GM21737 (cell line): ENCODE data around the gene TLE5.
"Not testable (repeated sequence)": the region's sequence is repeated elsewhere in the genome, so short reads cannot be mapped to it uniquely, and the experiment has no call there.

ENCODE experiments used
- ATAC-seq: cut with Tn5 transposase; IDR thresholded peaks from one replicate; pipeline ENCODE4 v1.9.1; 2021; ENCODE audit warnings: mild to moderate bottlenecking, moderate library complexity; ENCODE audit not compliant: unreplicated experiment

TLE5 gene

DNA sequence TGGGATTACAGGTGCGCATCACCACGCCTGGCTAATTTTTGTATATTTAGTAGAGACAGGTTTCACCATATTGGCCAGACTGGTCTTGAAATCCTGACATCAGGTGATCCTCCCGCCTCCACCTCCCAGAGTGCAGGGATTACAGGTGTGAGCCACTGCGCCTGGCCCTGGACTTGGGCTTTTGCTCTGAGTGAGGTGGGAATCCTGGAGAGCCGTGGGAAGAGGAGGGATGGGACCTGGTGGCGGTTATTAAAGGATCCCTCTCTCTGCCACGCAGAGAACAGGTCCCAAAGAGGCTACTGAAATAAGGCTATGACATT is 1.7 kb upstream of the TLE5 start:
- no peak for ATAC-seq

DNA sequence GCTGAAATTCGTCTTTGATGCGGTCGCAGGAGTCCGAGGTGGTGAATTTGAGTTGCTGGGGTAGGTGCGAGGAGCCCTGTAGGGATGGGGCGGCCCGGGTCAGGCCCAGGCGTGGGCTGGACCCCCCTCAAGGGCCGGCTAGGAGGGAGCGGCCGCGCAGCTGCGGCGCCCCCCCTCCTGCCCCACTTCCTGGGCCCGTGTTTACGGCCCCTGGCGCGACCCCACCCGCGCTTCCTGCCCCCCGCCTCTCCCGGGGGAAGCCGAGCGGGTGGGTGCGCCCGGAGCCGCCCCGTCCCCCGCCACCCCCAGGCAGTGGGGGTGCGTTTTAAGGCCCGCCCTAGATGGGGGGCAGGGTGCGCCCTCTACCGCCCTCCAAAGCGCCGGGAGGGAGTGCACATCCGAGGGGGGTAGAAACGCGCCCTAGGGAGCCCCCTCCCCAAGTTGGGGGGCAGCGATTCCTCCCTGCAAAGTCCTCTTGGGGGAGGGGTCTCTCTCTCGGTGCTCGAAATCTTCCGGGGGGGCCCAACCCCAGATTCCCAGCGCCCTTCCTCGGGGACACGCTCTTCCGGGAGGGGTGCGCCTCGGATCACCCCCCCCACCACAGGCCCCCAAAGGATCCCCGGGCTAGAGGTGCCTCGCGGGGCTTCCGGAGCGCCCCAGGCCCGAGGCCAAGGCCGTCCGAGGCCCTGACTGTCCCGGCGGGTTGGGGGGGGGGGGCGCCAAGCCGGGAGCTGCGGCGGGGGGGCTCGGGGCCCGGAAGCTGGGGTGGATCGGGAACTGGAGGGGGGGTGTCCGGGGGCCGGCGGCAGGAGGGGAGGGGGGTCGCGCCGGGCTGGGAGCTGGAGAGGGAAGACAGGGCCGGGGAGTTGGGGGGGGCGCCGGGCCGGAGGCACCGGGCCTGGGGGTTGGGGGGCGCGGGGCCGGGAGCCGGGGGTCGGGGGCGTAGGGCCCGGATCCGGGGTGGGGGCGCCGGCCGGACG is 823 bp downstream of the TLE5 start:
- ATAC-seq: no peak

DNA sequence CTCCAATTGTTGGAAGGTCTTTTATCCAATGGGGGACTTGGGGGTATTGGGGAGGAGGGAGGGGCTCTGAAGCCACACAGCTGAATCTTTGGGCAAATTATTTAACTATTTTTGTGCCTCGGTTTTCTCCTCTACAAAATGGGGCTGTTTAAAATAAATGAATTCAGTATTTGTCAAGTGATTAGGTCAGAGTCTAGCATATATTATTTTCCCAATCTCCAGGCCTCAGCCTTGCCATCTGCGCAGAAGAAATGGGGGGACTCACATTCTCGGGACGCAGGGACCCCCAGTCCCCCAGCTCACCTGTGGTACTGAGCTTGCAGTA is 1.5 kb downstream of the TLE5 start:
- ATAC-seq: no peak

DNA sequence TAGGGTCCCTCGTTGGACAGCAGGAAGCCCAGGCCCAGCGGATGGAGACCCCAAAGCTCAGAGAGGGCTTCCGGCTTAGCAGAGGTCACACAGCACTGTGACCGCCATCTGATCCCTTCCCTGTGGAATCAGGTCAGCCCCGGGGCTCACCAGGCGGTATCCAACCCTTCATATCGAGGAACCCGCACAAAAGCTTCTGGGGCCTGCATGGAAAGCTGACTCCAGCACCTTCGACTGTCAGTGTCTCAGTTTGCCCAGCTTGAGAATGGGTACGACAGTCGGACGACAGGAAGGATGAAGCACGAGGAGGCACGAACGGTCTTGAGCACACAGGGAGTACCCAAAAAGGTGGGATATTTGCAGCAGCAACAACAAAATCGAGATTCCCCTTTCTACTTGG is 2.6 kb downstream of the TLE5 start:
- no peak for ATAC-seq

DNA sequence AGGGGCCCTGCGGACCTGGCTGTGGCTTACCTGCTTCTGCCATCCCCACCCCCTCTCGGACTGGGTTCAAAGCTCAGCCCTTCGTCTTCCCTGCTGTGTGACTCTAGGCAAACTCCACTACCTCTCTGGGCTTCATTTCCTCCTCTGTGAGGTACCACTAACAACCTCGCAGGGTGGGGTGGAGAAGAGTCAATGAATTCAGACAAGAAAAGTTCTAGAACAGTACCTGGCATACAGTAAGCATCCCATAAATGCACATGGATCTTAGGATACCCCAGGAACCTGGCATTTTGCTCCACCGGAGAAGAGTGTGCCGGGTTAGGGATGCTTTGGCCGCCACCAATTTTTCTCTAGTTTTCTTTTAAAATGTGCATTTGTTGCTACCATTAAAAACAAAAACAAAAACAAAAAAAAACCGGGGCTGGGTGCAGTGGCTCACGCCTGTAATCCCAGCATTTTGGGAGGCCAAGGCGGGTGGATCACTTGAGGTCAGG is 3.4 kb downstream of the TLE5 start:
- ATAC-seq: no peak

DNA sequence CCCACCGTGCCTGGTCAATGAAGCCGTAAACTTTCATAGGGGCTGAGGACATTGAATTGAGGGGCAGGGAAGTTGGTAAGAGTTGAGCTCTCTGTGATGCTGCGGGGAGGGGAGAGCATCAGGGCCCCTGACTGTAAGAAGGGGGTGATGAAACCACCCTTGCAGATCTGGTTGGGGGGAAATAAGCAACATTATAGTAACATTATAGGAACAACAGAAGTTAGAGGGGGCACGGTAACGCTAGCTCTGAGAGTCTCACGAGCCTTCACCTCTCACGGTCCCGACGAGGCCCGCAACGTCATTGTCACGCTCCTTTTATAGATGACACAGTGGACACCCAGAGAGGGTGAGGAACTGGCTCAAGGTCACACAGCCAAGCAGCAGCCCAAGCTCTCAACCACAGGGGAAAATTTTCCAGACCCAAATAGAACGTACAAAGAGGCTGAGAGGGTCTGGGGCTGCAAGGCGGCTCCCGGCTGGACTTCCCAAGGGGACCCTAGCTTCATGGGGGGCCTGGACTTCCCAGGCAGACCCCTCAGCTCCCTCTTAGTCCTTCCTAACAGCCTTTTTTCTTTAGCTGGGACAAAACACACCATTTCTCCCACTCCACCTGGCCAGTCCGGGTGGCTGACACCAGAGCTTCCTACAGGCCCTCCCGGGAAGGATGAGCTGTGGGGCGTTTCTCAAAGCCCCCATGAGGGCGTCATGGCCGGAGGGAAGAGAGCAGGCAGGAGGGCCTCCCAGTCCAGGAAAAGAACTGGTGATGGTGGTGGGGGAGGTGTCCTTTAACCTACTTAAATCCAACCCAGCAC is 4.1 kb downstream of the TLE5 start:
- no peak for ATAC-seq

DNA sequence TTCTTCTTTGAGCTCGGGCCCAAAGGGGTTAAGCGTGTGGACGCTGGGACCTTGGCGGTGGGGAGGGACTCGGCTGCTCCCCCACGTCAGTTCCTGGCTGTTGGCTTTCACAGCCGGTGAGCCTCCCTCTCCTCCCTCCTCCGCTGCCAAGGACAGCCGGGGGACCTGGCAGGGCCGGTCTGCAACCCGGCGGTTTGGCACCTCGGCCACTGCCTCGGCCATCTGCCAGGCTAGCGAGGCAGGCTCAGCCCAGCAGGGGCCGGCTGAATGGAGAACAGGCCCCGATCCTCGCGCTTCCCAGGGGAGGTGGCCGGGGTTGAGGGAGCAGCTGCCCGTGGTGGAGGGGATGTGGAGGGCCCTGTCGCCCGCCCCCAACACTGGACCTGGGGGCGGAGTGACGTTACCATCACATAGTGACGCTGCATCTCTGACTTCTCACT is 5.0 kb downstream of the TLE5 start:
- ATAC-seq: no peak

DNA sequence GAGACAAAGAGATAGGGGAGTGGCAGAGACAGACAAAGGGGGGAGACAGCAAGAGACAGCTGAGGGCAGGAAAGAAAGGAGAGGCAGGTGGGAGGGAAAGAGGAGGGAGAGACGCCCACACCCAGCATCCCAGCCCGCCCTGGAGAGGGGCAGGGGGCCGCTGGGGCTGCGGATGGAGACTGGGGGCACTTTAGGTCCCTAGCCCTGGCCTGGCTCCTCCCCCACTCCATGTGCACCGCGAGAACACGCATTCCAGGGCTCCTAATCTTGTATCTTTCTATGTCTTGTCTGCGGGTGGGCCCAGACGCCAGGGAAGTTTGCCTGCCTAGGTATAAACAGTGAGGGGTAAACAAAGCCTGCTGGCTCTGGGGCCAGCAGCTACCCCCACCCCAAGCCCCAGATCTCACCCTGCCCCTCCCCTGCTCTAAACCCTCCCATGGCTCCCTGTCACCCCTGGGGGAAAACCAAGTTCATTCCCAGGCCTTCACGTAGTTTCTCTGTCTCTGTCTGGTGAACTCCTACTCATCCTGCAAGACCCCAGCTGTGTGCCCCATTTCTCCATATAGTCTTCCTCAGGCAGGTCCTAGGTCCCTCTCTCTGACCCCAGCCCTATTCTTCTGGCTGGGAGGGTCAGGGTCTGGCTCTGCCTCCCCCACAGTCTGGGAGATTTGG is 5.7 kb downstream of the TLE5 start:
- ATAC-seq: no peak

DNA sequence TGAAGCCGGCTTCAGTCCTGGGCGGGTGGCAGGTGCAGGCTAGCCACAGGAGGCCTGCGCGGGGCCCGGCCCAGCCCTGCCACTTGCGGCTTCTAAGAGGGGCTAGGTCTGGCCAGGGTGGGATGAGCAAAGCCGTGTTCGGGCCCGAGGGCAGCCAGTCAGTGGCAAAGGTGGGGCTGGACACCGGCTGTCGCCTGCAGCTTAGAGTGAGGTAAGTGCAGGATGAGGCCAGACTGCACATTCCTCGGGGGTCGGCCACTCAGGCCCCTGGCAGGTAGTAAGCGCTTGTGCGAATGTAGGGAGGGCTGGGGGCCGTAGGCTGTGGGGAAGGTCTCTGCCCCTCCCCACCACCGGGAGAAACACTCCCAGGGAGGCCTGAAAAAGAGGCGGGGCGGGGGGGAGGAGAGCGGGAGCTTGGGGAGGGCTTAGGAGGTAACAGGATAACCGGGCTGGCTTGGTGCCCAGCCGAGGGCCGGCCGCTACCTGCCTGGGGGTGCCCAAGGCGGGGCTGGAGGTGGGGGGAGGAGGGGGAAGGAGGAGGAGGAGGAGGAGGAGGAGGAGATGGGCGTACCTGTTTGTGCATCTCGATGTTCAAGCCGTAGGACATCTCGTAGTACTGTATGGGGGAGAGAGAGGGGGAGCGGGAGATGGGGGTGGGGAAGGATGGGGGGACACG is 6.4 kb downstream of the TLE5 start:
- no peak for ATAC-seq

DNA sequence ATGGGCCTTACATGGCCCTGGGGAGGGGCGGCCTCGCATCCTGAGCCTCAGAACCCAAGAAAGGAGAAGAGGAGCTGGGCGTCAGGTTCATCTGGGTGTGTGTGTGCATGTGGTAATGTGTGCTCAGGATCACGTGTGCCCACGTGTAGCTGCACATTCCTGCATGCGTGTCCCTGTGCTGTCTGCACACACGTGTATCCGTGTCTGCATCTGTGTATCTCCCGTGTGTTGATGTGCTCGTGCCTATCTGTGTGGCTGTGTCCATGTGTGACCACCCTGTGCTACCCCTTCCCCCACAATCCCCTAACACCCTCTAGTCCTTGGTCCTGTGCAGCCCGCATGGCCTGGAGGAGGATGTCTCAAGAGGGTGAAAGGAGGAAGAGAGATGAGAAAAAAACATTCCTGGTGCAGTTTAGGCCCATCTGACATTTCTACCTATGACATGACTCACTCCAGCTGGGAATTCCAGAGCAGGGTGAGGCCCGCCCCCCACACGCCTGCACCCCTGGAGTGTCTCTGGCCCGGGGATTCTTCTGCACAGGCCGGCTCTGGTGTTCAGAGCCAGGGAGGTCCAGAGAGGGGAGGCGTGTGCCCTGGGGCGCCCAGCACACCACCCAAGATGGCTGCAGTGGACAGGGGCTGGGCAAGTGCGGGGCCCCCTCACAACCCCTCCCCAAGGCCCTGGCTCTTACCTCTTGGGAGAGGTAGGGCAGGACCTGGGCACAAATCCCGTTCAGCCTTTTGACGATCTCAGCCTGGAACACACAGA is 7.1 kb downstream of the TLE5 start:
- ATAC-seq: no peak

DNA sequence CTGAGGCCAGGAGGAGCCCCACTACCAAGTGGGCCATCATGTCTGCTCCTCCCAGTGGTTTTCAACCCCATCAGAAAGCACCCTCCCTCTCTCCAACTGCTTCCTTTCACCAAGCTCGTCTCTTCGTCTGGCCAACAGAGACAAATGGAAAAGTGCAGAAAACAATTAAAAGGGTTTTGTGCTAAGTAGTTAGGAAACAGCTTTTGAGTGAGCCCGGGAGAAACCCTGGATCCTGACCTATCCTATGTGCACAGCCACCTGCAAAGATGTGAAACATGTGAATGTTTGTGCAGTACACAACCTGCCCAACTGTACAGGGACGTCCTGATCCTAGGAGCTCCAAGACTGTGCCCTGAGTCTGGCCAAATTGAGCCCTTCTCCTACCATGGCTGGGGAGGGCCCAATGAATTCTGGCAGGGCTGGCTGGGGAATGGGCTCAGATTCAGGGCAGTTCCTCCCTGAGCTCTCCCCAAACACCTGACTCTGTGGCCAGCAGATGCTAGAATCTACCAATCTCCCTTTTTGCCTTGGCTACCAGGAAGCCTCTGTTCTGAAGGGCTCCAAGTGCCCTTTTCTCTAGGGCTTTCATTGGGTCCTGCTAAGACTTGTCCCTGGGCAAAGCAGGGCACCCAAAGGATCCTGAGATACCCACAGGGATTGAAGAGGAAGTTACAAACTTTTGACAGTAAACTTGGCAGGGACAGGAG is 7.9 kb downstream of the TLE5 start:
- no peak for ATAC-seq

DNA sequence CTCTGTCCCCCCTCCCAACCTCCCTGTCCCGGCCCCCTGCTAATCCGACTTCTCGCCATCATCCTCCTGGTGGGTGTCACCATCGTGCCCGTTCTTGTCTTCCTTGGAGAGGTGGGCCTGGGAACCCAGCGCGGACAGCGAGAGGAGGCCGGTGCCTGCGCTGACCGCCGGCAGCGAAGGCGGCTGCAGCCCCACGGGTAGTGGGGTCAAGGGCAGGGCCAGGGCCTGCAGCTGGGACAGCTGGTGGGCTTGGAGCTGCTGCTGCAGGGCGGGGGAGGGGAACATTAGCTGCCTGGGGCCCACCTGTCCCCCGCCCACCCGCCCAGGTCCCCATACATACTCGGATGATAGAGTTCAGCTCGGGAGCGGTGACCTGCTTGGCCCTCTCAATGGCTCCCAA is 8.5 kb downstream of the TLE5 start:
- ATAC-seq: no peak

DNA sequence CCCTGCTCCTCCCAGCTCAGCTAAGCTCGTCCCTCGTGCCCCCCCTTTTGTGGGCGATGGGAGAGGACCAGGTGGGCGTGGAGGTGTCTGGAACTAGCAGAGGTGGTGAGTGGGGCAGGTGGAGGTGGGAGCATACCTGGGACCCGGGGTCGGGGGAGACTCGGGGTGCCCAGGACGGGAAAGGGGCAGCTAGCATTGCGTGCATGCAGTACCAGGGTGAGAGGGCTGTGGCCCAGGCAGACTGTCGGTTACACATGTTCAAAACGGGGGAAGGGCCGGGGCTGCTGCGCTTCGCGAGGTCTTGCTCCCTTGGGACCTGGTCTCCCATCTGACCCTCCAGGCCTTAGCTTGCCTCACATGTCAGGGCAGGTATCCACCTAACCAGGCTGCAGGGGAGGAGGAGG is 9.1 kb downstream of the TLE5 start:
- no peak for ATAC-seq

DNA sequence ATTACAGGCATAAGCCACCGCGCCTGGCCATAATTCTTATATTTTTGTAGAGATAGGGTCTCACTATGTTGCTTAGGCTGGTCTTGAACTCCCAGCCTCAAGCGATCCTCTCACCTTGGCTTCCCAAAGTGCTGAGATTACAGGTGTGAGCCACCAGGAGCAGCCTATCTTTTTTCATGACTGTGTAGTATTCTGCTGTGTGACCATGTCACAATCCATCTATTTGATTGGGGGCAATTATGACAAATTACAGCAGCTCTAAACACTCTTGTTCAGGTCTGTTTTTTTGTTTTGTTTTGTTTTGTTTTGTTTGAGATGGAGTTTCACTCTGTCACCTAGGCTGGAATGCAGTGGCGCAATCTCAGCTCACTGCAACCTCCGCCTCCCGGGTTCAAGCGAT is 12.3 kb downstream of the TLE5 start:
- ATAC-seq: not testable (repeated sequence)

DNA sequence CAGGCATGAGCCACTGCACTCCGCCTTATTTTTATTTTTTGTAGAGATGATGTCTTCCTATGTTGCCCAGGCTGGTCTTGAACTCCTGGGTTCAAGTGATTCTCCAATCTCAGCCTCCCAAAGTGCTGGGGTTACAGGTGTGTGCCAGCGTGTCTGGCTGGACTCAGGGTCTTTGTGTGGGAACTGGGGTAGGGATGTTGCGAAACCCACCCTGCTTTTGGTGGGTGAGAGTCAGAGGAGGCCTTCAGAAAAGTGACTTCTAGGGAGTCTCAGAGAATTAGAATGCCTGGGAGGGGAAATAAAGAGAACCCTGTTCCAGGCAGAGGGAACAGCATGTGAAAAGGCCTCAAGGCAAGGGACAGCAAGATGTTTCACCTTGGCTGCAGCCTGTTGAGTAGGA is 13.2 kb downstream of the TLE5 start:
- no peak for ATAC-seq

DNA sequence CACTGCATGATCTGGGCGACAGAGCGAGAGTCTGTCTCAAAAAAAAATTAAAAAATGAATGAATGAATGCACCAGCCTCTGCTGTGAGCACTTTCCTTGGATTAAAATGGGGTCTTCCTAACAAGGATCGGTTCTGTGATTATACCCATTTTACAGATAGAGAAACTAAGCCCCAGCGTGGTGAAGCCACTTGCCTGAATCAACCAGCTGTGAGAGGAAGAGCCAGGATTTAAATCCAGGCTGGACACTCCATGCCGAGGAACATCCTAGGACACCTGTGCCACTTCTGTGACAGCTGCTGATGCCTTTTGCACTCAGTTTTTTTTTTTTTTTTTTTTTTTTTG is 14.1 kb downstream of the TLE5 start:
- ATAC-seq: no peak

DNA sequence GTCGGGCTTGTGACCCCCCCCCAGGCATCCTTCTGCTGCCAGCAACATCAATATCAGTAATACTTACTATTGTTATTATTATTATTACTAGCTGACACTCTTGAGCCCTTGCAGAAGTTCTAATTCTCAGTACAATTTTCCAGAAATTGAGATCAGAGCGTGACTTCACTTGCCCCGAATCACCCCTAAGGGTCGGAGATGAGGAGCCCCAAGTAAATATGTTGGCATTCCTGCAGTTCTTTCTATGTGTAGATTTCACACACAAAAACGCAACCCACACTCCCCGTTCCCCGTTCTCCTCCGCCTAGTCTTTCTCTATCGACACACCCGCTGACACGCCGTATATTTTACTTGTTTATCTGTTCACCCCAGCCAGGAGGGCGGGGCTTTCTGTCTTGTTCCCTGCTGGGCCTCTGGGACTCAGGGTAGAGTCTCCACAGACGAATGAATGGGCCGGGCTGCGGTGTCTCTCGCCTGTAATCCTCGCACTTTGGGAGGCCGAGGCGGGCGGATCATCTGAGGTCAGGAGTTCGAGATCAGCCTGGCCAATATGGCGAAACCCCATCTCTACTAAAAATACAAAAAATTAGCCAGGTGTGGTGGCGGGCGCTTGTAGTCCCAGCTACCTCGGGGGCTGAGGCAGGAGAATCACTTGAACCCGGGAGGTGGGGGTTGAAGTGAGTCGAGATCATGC is 14.7 kb downstream of the TLE5 start:
- ATAC-seq: no peak

DNA sequence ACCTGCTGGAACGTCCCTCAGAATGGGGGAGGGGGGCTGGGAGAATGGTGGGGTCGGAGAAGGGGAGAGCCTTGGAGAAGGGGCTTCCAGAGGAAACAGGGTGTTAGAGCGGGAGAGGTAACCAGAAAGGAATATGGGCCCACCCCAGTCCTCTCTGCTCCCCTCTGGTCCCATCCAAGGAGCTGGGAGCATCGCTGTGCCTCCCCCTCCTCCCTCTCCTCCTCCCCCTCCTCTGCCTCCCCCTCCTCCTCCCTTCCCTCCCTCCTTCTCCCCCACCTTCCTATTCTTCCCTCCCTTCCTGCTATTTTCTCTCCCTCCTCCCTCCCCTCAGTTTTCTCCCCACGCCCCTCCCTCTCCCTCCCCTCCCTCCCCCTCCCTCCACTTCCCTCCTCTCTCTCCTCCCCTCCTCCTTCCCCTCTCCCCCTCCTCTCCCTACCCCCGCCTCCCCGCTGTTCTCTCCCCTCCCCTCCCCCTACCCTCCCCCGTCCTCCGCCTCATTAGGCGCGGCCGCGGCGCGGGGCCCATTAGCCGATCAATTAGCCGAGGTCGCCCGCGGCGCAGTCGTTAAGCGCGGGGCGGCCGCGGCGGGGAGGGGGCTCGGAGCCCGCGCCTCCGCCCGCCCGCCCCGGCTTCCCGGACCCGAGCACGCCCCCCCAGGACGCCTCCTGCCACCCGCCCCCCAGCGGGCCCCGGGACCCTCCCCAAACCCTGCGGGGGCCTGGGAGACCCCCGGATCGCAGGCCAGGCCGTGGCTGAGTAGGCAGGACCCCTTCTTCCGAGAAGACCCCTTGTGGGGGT is 15.4 kb downstream of the TLE5 start:
- no peak for ATAC-seq
